Vagina (tissue), 2 donors: ENCODE data around the gene PGM2. TPM values are rescaled to one million over a fixed set of nuclear protein-coding genes. Genes with fewer than 3 reads are reported as not detected.

ENCODE experiments used
- DNase-seq, 2 donors: peaks; one replicate each; pipeline ENCODE4 v3.0.0-alpha.2; 2017; ENCODE audit errors: extremely low spot score in 2 of 2
- H3K27ac ChIP-seq: fragments of 200-600 bp; sonication (generic); one replicate; pipeline ENCODE4 v1.5.1; 2019
- H3K27me3 ChIP-seq: fragments of 200-600 bp; sonication (generic); one replicate; pipeline ENCODE4 v1.5.1; 2019
- H3K36me3 ChIP-seq, 2 donors: fragments of 200-600 bp; sonication (generic); one replicate each; pipeline ENCODE4 v1.5.1; 2017 to 2019
- H3K4me1 ChIP-seq: fragments of 200-600 bp; sonication (generic); one replicate; pipeline ENCODE4 v1.5.1; 2019
- H3K4me3 ChIP-seq, 2 donors: fragments of 200-600 bp; sonication (generic); 1 replicate in 1 of 2; 2 replicates in 1 of 2; pipeline ENCODE4 v1.5.1; 2016 to 2019
- H3K9me3 ChIP-seq: fragments of 200-600 bp; sonication (generic); one replicate; pipeline ENCODE4 v1.5.1; 2019
- POLR2A ChIP-seq, 2 donors: fragments of 450-650 bp; IDR thresholded peaks; one replicate each; pipeline ENCODE4 v1.6.1; 2017; ENCODE audit warnings: antibody characterized with exemption in 2 of 2, mild to moderate bottlenecking in 2 of 2, moderate library complexity in 2 of 2
- POLR2AphosphoS5 ChIP-seq, 2 donors: sonication (generic); formaldehyde crosslinking; IDR thresholded peaks; one replicate each; pipeline ENCODE4 v1.9.0; 2017; ENCODE audit warnings: antibody characterized with exemption in 2 of 2, mild to moderate bottlenecking in 2 of 2, low read depth in 1 of 2; ENCODE audit not compliant: insufficient read depth in 1 of 2
- intact Hi-C: fragments of 100-400 bp; cut with DNase I; formaldehyde crosslinking; loops from one replicate; pipeline ENCODE4 v1.15.1; 2023
- total RNA-seq: library from RNA; depleted of rRNA; stranded (reverse); fragments of >200 nt; gene quantifications from one replicate; pipeline ENCODE4 v1.2.3, GENCODE V29; 2016
- TF ChIP-seq, protein P1 (sequence below), 3 experiments: fragments of 450-650 bp in 2 of 3; fragments of 200-600 bp in 1 of 3; sonication (generic) in 1 of 3; IDR thresholded peaks; one replicate each; pipeline ENCODE4 v1.5.1; 2017 to 2019; ENCODE audit warnings: antibody characterized with exemption in 3 of 3, mild to moderate bottlenecking in 2 of 3, moderate library complexity in 2 of 3

The PGM2 gene
- total RNA-seq, 1 donor from 2014 or later = 30.2 TPM

- H3K9me3 ChIP-seq = no peaks in the 10 kb centered on the region
- intact Hi-C loops = loop anchor here (10.0 kb wide), 1 partner anchor 82 kb away; no protein-coding TSS in a partner anchor
- H3K4me3 ChIP-seq = peak overlapping the region in 1 of 2 donors; percentile 3
- H3K4me1 ChIP-seq = peaks cover 16% of the 10 kb centered on the region
- no peak for DNase-seq
- H3K27me3 ChIP-seq = no peaks in the 10 kb centered on the region
- no peak overlapping the region for H3K27ac ChIP-seq
- TF ChIP-seq POLR2AphosphoS5 (IDR thresholded peaks at IDR 0.05; ENCODE audit: insufficient read depth in 1 of 2, low read depth in 1 of 2) (no peak), POLR2A (IDR thresholded peaks at IDR 0.05) (no peak)
- TF ChIP-seq, protein P1, sequence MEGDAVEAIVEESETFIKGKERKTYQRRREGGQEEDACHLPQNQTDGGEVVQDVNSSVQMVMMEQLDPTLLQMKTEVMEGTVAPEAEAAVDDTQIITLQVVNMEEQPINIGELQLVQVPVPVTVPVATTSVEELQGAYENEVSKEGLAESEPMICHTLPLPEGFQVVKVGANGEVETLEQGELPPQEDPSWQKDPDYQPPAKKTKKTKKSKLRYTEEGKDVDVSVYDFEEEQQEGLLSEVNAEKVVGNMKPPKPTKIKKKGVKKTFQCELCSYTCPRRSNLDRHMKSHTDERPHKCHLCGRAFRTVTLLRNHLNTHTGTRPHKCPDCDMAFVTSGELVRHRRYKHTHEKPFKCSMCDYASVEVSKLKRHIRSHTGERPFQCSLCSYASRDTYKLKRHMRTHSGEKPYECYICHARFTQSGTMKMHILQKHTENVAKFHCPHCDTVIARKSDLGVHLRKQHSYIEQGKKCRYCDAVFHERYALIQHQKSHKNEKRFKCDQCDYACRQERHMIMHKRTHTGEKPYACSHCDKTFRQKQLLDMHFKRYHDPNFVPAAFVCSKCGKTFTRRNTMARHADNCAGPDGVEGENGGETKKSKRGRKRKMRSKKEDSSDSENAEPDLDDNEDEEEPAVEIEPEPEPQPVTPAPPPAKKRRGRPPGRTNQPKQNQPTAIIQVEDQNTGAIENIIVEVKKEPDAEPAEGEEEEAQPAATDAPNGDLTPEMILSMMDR (IDR thresholded peaks at IDR 0.05) = no peak
- H3K36me3 ChIP-seq = no peaks in the 10 kb centered on the region
Observed at GRCh38 chr4:37893164-37893563, 66.7 kb downstream of the PGM2 start.

DNA sequence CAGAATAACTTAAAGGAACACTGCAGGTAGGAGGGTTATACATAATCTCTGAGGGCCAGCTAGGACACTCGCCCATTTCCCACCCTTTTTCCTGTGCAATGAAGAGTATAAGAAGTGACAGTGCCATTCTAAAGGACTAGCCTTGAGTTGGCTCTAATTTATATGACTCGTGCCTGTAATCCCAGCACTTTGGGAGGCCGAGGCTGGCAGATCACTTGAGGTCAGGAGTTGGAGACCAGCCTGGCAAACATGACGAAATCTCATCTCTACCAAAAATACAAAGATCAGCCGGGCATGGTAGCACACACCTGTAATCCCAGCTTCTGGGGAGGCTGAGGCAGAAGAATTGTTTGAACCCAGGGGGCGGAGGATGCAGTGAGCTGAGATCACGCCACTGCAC lies 68.8 kb downstream of the PGM2 start:
- DNase-seq = no peak
- TF ChIP-seq POLR2AphosphoS5 (IDR thresholded peaks at IDR 0.05; ENCODE audit: insufficient read depth in 1 of 2, low read depth in 1 of 2) (no peak), POLR2A (IDR thresholded peaks at IDR 0.05) (no peak)
- TF ChIP-seq, protein P1 (IDR thresholded peaks at IDR 0.05) = no peak
- Histone ChIP-seq H3K4me3 (no peak overlapping the region), H3K9me3 (no peaks in the 10 kb centered on the region), H3K27ac (no peak overlapping the region), H3K27me3 (no peaks in the 10 kb centered on the region), H3K36me3 (no peaks in the 10 kb centered on the region), H3K4me1 (peaks cover 8% of the 10 kb centered on the region)
- intact Hi-C loops = loop anchor here (10.0 kb wide), 1 partner anchor 80 kb away; no protein-coding TSS in a partner anchor

- no peak for DNase-seq
- H3K4me1 ChIP-seq = peaks cover 5% of the 10 kb centered on the region
- no peak for TF ChIP-seq POLR2A (IDR thresholded peaks at IDR 0.05)
- TF ChIP-seq, protein P1 (IDR thresholded peaks at IDR 0.05) = no peak
- TF ChIP-seq POLR2AphosphoS5 (IDR thresholded peaks at IDR 0.05; ENCODE audit: insufficient read depth in 1 of 2, low read depth in 1 of 2) = no peak
- no peaks in the 10 kb centered on the region for H3K27me3 ChIP-seq
- no peak overlapping the region for H3K27ac ChIP-seq
- H3K36me3 ChIP-seq = no peaks in the 10 kb centered on the region
- H3K9me3 ChIP-seq = no peaks in the 10 kb centered on the region
- no peak overlapping the region for H3K4me3 ChIP-seq
- intact Hi-C loops = loop anchor here (10.0 kb wide), 1 partner anchor 78 kb away; no protein-coding TSS in a partner anchor
Observed at GRCh38 chr4:37896206-37896860, 69.8 kb downstream of the PGM2 start.

DNA sequence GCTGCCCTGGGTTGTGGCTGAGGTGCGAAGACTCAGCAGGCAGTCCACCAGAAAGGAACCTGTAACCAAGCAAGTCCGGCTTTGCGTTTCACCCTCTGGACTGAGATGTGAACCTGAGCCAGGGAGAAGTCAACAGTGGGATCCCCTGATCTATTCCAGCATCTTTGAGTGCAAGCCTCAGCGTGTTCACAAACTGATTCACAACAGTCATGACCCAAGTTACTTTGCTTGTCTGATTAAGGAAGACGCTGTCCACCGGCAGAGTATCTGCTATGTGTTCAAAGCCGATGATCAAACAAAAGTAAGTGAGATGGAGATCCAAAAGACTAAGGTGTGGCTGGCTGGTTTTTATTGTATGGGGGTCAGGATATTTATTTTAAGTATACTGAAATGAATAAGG lies 75.7 kb downstream of the PGM2 start:
- peaks cover 0 to 1% of the 10 kb centered on the region in 2 donors for H3K36me3 ChIP-seq
- intact Hi-C loops = no loop called here
- no peak for DNase-seq
- no peak overlapping the region for H3K4me3 ChIP-seq
- H3K27me3 ChIP-seq = no peaks in the 10 kb centered on the region
- H3K27ac ChIP-seq = no peak overlapping the region
- H3K4me1 ChIP-seq = no peaks in the 10 kb centered on the region
- H3K9me3 ChIP-seq = no peaks in the 10 kb centered on the region
- TF ChIP-seq POLR2AphosphoS5 (IDR thresholded peaks at IDR 0.05; ENCODE audit: insufficient read depth in 1 of 2, low read depth in 1 of 2) = no peak
- TF ChIP-seq POLR2A (IDR thresholded peaks at IDR 0.05) = no peak
- TF ChIP-seq, protein P1 (IDR thresholded peaks at IDR 0.05) = no peak
